HepG2 (cell line): Measurements from ENCODE around the gene PPP1CA. TPM values are rescaled to one million over a fixed set of nuclear protein-coding genes. Genes with fewer than 3 reads are reported as not detected.

Source experiments
- ATAC-seq: fragments of 200-7000 bp; cut with Tn5 transposase; 3 replicates; pipeline ENCODE4 v1.9.1; 2020; ENCODE audit warnings: mild to moderate bottlenecking, moderate library complexity
- BruUV-seq: library from RNA; stranded (reverse); fragments of 400-500 nt; replicated peaks from 2 replicates; lab custom pipeline; 2021; lab: Mats Ljungman, UMichigan
- CTCF ChIA-PET: fragments of 300-600 bp; formaldehyde crosslinking; extraction: SDS; loops from one replicate; lab custom pipeline; 2021; ENCODE audit warnings: low total read pairs, inconsistent platforms, low intra/inter-chr PET ratio; lab: Yijun Ruan, JAX
- POLR2A ChIA-PET: fragments of 350-600 bp; sonication (Branson Sonifier 250); formaldehyde crosslinking; loops from one replicate; lab custom pipeline; 2020; ENCODE audit warnings: antibody characterized with exemption, inconsistent platforms; lab: Yijun Ruan, JAX
- DNase-seq: peaks from one replicate; pipeline ENCODE4 v3.0.0-alpha.2; 2015; ENCODE audit warnings: low spot score
- FAIRE-seq: peaks from 3 replicates; lab custom pipeline; 2011; peaks lifted over from hg19 to GRCh38; lab: Jason Lieb, UNC
- H2AFZ ChIP-seq: one replicate; pipeline ENCODE4 v1.6.1; 2011; ENCODE audit warnings: low read length, inconsistent platforms
- H3K27ac ChIP-seq: fragments of 300-600 bp; 3 replicates; pipeline ENCODE4 v1.8.0; 2011; ENCODE audit warnings: mixed run types, mild to moderate bottlenecking, mixed read lengths, low read length, inconsistent platforms; ENCODE audit not compliant: insufficient read depth; ENCODE audit errors: extremely low read length
- H3K27me3 ChIP-seq, 2 experiments: fragments of 200-600 bp in 1 of 2; 2 replicates in 1 of 2; 3 replicates in 1 of 2; pipeline versions ENCODE4 v1.6.0 to v1.8.0; 2011; ENCODE audit warnings: low read length in 2 of 2, mild to moderate bottlenecking in 2 of 2, moderate library complexity in 2 of 2, inconsistent platforms in 1 of 2; ENCODE audit not compliant: insufficient read depth in 2 of 2, control insufficient read depth in 1 of 2
- H3K36me3 ChIP-seq, 2 experiments: fragments of 200-600 bp in 1 of 2; replicated peaks in 1 of 2; 2 replicates in 1 of 2; 3 replicates in 1 of 2; pipeline versions ENCODE4 v1.5.1 to v1.8.0; 2011; ENCODE audit warnings: low read length in 2 of 2, inconsistent platforms in 1 of 2; ENCODE audit not compliant: insufficient read depth in 2 of 2, control insufficient read depth in 1 of 2
- H3K4me1 ChIP-seq: 2 replicates; pipeline ENCODE4 v1.5.1; 2012; ENCODE audit warnings: low read length, inconsistent platforms; ENCODE audit not compliant: insufficient read depth
- H3K4me2 ChIP-seq: 2 replicates; pipeline ENCODE4 v1.6.0; 2011; ENCODE audit warnings: low read depth, low read length, inconsistent platforms
- H3K4me3 ChIP-seq, 3 experiments: fragments of 200-600 bp in 1 of 3; sonication (generic), shearing (Covaris generic) in 1 of 3; replicated peaks in 1 of 3; 2 replicates each; pipeline ENCODE4 v1.5.1; 2011 to 2016; ENCODE audit warnings: low read length in 3 of 3, inconsistent platforms in 2 of 3, low read depth in 2 of 3, mild to moderate bottlenecking in 2 of 3, control low read depth in 1 of 3, mixed read lengths in 1 of 3; ENCODE audit not compliant: insufficient read depth in 1 of 3
- H3K79me2 ChIP-seq: one replicate; pipeline ENCODE4 v1.6.1; 2011; ENCODE audit warnings: low read length, inconsistent platforms; ENCODE audit not compliant: insufficient read depth
- H3K9ac ChIP-seq: 2 replicates; pipeline ENCODE4 v1.6.0; 2011; ENCODE audit warnings: mild to moderate bottlenecking, low read depth, low read length, inconsistent platforms; ENCODE audit not compliant: insufficient read depth
- H3K9me3 ChIP-seq: 2 replicates; pipeline ENCODE4 v1.5.1; 2012; ENCODE audit warnings: mild to moderate bottlenecking, low read length
- H4K20me1 ChIP-seq: 2 replicates; pipeline ENCODE4 v1.6.0; 2011; ENCODE audit warnings: inconsistent platforms, mild to moderate bottlenecking, low read length, moderate library complexity; ENCODE audit not compliant: insufficient read depth
- CHD2 ChIP-seq: IDR thresholded peaks from 2 replicates; pipeline ENCODE4 v1.6.1; 2011; ENCODE audit warnings: low read depth, low read length, improper control_type of control experiment
- FOXO1 ChIP-seq: sonication (generic); formaldehyde crosslinking; IDR thresholded peaks from 2 replicates; pipeline ENCODE4 v1.4.0; 2020; ENCODE audit warnings: missing genetic modification reagents
- JUND ChIP-seq: sonication (generic); formaldehyde crosslinking; IDR thresholded peaks from 2 replicates; pipeline ENCODE4 v1.8.0; 2022; ENCODE audit warnings: mild to moderate bottlenecking, missing genetic modification reagents
- KLF15 ChIP-seq: sonication (generic); formaldehyde crosslinking; IDR thresholded peaks from 2 replicates; pipeline ENCODE4 v1.8.1; 2023; ENCODE audit warnings: borderline replicate concordance, mild to moderate bottlenecking, inconsistent platforms, missing genetic modification reagents, mixed read lengths
- MAF1 ChIP-seq: sonication (generic); formaldehyde crosslinking; IDR thresholded peaks from 2 replicates; pipeline ENCODE4 v1.5.0; 2020; ENCODE audit warnings: missing genetic modification reagents, borderline replicate concordance
- PLRG1 ChIP-seq: fragments of 450-650 bp; conservative IDR thresholded peaks from 2 replicates; pipeline ENCODE4 v1.6.1; 2016
- PRPF4 ChIP-seq: fragments of 200-400 bp; formaldehyde crosslinking; IDR thresholded peaks from 2 replicates; pipeline ENCODE4 v1.6.1; 2016; ENCODE audit warnings: low read length, low read depth; ENCODE audit not compliant: poor library complexity, severe bottlenecking
- RBM39 ChIP-seq: fragments of 200-400 bp; formaldehyde crosslinking; IDR thresholded peaks from one replicate; pipeline ENCODE4 v1.6.1; 2018; ENCODE audit warnings: antibody characterized with exemption, mild to moderate bottlenecking, low read depth, low read length; ENCODE audit not compliant: poor library complexity, severe bottlenecking
- RNF219 ChIP-seq: sonication (generic); formaldehyde crosslinking; IDR thresholded peaks from 2 replicates; pipeline ENCODE4 v1.5.0; 2020; ENCODE audit warnings: mild to moderate bottlenecking, missing genetic modification reagents
- ZNF10 ChIP-seq: sonication (generic); formaldehyde crosslinking; IDR thresholded peaks from 2 replicates; pipeline ENCODE4 v1.4.0; 2020; ENCODE audit warnings: mild to moderate bottlenecking, low read depth, missing genetic modification reagents, borderline replicate concordance
- ZNF256 ChIP-seq: sonication (generic); formaldehyde crosslinking; conservative IDR thresholded peaks from 2 replicates; pipeline ENCODE4 v1.4.0; 2020; ENCODE audit warnings: missing genetic modification reagents
- ZNF607 ChIP-seq: sonication (generic); formaldehyde crosslinking; IDR thresholded peaks from 2 replicates; pipeline ENCODE4 v1.5.1; 2020; ENCODE audit warnings: missing genetic modification reagents, mild to moderate bottlenecking, borderline replicate concordance
- ZNF780A ChIP-seq: sonication (generic); formaldehyde crosslinking; IDR thresholded peaks from 2 replicates; pipeline ENCODE4 v1.8.0; 2022; ENCODE audit warnings: mild to moderate bottlenecking, missing genetic modification reagents, moderate library complexity
- WGBS: methylation state at CpG from one replicate; pipeline ENCODE4 v1.1.6; 2017; ENCODE audit warnings: low lambda C conversion rate; 5-methylcytosine and 5-hydroxymethylcytosine counted together
- in situ Hi-C: cut with HindIII; loops from 2 replicates; pipeline ENCODE4 v1.10.0; 2017; ENCODE audit warnings: low pct_unique_long_range_greater_than_20kb; ENCODE audit not compliant: extremely low pct_ligation_motif_present
- intact Hi-C: fragments of 100-400 bp; cut with micrococcal nuclease; formaldehyde crosslinking; loops from one replicate; pipeline ENCODE4 v1.10.0; 2022; ENCODE audit not compliant: unreplicated experiment
- polyA plus RNA-seq, 8 experiments: library from polyadenylated mRNA; depleted of rRNA in 3 of 8; stranded (reverse) in 7 of 8; unstranded in 1 of 8; fragments of >200 nt; fragmentation: Illumina TruSeq in 4 of 8; extraction: Trizol in 4 of 8; gene quantifications; 2 replicates each; pipeline versions ENCODE4 v1.2.1 to v1.2.3, GENCODE V29; 2011 to 2016; ENCODE audit warnings: low read depth in 4 of 8, missing spikeins in 1 of 8, mixed read lengths in 1 of 8; ENCODE audit not compliant: insufficient read depth in 1 of 8
- total RNA-seq, 5 experiments: library from RNA; depleted of rRNA; stranded (reverse); fragments of >200 nt; fragmentation: Illumina TruSeq; extraction: Trizol; gene quantifications; 2 replicates each; pipeline ENCODE4 v1.2.3, GENCODE V29; 2016; ENCODE audit warnings: low read depth in 1 of 5

Gene PPP1CA
- total and polyA plus RNA-seq, 2 of the 13 experiments (the other 11 are each of a cell fraction or from before 2014, with no cell fraction given): 149 to 170 TPM

GRCh38 chr11:67450796-67451657 lies 49.4 kb upstream of the PPP1CA start:
- no peaks in the 10 kb centered on the region for H3K36me3 ChIP-seq
- intact Hi-C loops: no loop called here
- no peak overlapping the region for H3K4me3 ChIP-seq
- BruUV-seq: no TSS peak
- CTCF ChIA-PET: no interaction called here
- no peaks in the 10 kb centered on the region for H3K9me3 ChIP-seq
- no peak overlapping the region for H3K4me2 ChIP-seq
- no peaks in the 10 kb centered on the region for H3K79me2 ChIP-seq
- no peak for FAIRE-seq
- H3K27me3 ChIP-seq: peaks cover 11 to 61% of the 10 kb centered on the region in 2 experiments; a peak in 4 of 5 replicates
- H4K20me1 ChIP-seq: no peaks in the 10 kb centered on the region
- no peak overlapping the region for H3K27ac ChIP-seq
- ATAC-seq: no peak
- POLR2A ChIA-PET: interaction anchor here (1.2 to 1.5 kb wide), 2 partner anchors 7 to 23 kb away, joined by 3 to 5 read pairs; partner anchors contain the start of genes CORO1B and RPS6KB2
- H2AFZ ChIP-seq: no peak overlapping the region
- no peak for DNase-seq
- in situ Hi-C loops: no loop called here
- no peak overlapping the region for H3K9ac ChIP-seq
- H3K4me1 ChIP-seq: peaks cover 14% of the 10 kb centered on the region
- 37% methylated on average over 7 of the region's 25 CpGs for WGBS
- TF ChIP-seq ZNF607 (CRISPR knock-in tag) (no peak), JUND (no peak), KLF15 (no peak), RNF219 (CRISPR knock-in tag) (no peak), ZNF10 (CRISPR knock-in tag) (no peak), ZNF256 (CRISPR knock-in tag) (no peak), PRPF4 (no peak), ZNF780A (CRISPR knock-in tag) (no peak), PLRG1 (no peak), FOXO1 (CRISPR knock-in tag) (no peak), RBM39 (no peak), CHD2 (no peak), MAF1 (no peak)
